OCI-LY7 (cell line): Measurements from ENCODE around the gene SYK. TPM values are rescaled to one million over a fixed set of nuclear protein-coding genes. Genes with fewer than 3 reads are reported as not detected.
A peak's percentile ranks its signal among the peaks of the same experiment; 100 is the strongest.

ENCODE experiments used
- BruUV-seq: library from RNA; stranded (reverse); fragments of 400-500 nt; replicated peaks from 2 replicates; lab custom pipeline; 2021; lab: Mats Ljungman, UMichigan
- CTCF ChIA-PET: fragments of 300-600 bp; sonication (Branson Sonifier 250); formaldehyde crosslinking; loops from one replicate; lab custom pipeline; 2022; ENCODE audit warnings: antibody characterized with exemption; ENCODE audit not compliant: unreplicated experiment; lab: Charles Lee
- POLR2A ChIA-PET: fragments of 300-600 bp; sonication (Branson Sonifier 250); formaldehyde crosslinking; loops from one replicate; lab custom pipeline; 2022; ENCODE audit warnings: antibody characterized with exemption; lab: Charles Lee
- DNase-seq: peaks from one replicate; pipeline ENCODE4 v3.0.0-alpha.2; 2015; ENCODE audit warnings: low spot score
- H2AFZ ChIP-seq: fragments of 200-600 bp; sonication (generic), shearing (Covaris generic); 2 replicates; pipeline ENCODE4 v1.6.1; 2014; ENCODE audit warnings: mild to moderate bottlenecking, antibody characterized with exemption, low read length, moderate library complexity
- H3K27ac ChIP-seq: fragments of 200-600 bp; sonication (generic); 2 replicates; pipeline ENCODE4 v1.5.1; 2014; ENCODE audit warnings: mixed run types, low read depth, mild to moderate bottlenecking, moderate library complexity, low read length, inconsistent platforms; ENCODE audit not compliant: poor library complexity, severe bottlenecking
- H3K36me3 ChIP-seq: fragments of 200-600 bp; sonication (generic); 2 replicates; pipeline ENCODE4 v1.6.1; 2014; ENCODE audit warnings: mild to moderate bottlenecking, antibody characterized with exemption, low read length, moderate library complexity, mixed read lengths; ENCODE audit not compliant: insufficient read depth
- H3K4me1 ChIP-seq: fragments of 200-600 bp; sonication (generic); 2 replicates; pipeline ENCODE4 v1.5.1; 2014; ENCODE audit warnings: mild to moderate bottlenecking, low read length; ENCODE audit not compliant: insufficient read depth, poor library complexity, severe bottlenecking
- H3K4me2 ChIP-seq: fragments of 200-600 bp; sonication (generic); 2 replicates; pipeline ENCODE4 v1.6.1; 2014; ENCODE audit warnings: mild to moderate bottlenecking, low read length
- H3K4me3 ChIP-seq: fragments of 200-600 bp; sonication (generic); 2 replicates; pipeline ENCODE4 v1.5.1; 2014; ENCODE audit warnings: mild to moderate bottlenecking, low read depth, low read length; ENCODE audit not compliant: poor library complexity, severe bottlenecking
- H3K79me2 ChIP-seq: fragments of 200-600 bp; sonication (generic); 2 replicates; pipeline ENCODE4 v1.6.1; 2016; ENCODE audit warnings: low read depth, mild to moderate bottlenecking, low read length, moderate library complexity, mixed read lengths; ENCODE audit not compliant: insufficient read depth
- H3K9me2 ChIP-seq: fragments of 200-600 bp; sonication (generic); 2 replicates; pipeline ENCODE4 v1.6.1; 2016; ENCODE audit warnings: mild to moderate bottlenecking, low read length, mixed read lengths; ENCODE audit not compliant: insufficient read depth
- H3K9me3 ChIP-seq: fragments of 200-600 bp; sonication (generic); 2 replicates; pipeline ENCODE4 v1.6.1; 2014; ENCODE audit warnings: mild to moderate bottlenecking, mixed run types, low read length, mixed read lengths
- H4K20me1 ChIP-seq: fragments of 200-600 bp; sonication (generic); 2 replicates; pipeline ENCODE4 v1.6.1; 2014; ENCODE audit warnings: mild to moderate bottlenecking, antibody characterized with exemption, low read length, moderate library complexity, mixed read lengths; ENCODE audit not compliant: insufficient read depth
- CTCF ChIP-seq: fragments of 200-600 bp; sonication (generic); conservative IDR thresholded peaks from 2 replicates; pipeline ENCODE4 v1.5.1; 2014; ENCODE audit warnings: mild to moderate bottlenecking, antibody characterized with exemption, low read length, moderate library complexity, mixed read lengths
- EZH2phosphoT487 ChIP-seq: fragments of 200-600 bp; sonication (generic); IDR thresholded peaks from 2 replicates; pipeline ENCODE4 v1.6.1; 2018; ENCODE audit warnings: low read depth, borderline replicate concordance, mild to moderate bottlenecking, mixed run types, antibody characterized with exemption, low read length, moderate library complexity, mixed read lengths
- intact Hi-C: fragments of 100-400 bp; cut with micrococcal nuclease; formaldehyde crosslinking; loops from one replicate; pipeline ENCODE4 v1.10.0; 2022; ENCODE audit not compliant: unreplicated experiment
- total RNA-seq, 2 experiments: library from RNA; depleted of rRNA in 1 of 2; stranded (reverse); fragments of >200 nt in 1 of 2; shearing (Covaris generic) in 1 of 2; gene quantifications; 2 replicates each; pipeline ENCODE4 v1.2.3, GENCODE V29; 2014 to 2022

The SYK gene
- total RNA-seq, 2 experiments from 2014 or later, result 112 to 175 TPM

GRCh38 chr9:90929626-90930025 is 128.0 kb downstream of the SYK start:
- Histone ChIP-seq H3K79me2 (no peaks in the 10 kb centered on the region), H3K9me3 (no peaks in the 10 kb centered on the region), H3K36me3 (no peaks in the 10 kb centered on the region), H3K27ac (no peak overlapping the region), H3K4me2 (no peak overlapping the region), H3K4me3 (no peak overlapping the region), H3K9me2 (no peaks in the 10 kb centered on the region), H3K4me1 (peaks cover 29% of the 10 kb centered on the region), H4K20me1 (no peaks in the 10 kb centered on the region), H2AFZ (no peak overlapping the region; the same call in 1 of the 2 replicates)
- intact Hi-C loops, result no loop called here
- ChIA-PET POLR2A (interaction anchor here (0.6 kb wide), 1 partner anchor 126 kb away, joined by 3 read pairs; no protein-coding TSS in a partner anchor), CTCF (no interaction called here)
- no TSS peak for BruUV-seq
- no peak for TF ChIP-seq EZH2phosphoT487
- no peak for TF ChIP-seq CTCF
- no peak for DNase-seq

GRCh38 chr9:90933468-90933867 is 131.8 kb downstream of the SYK start:
- BruUV-seq, result no TSS peak

More at GRCh38 chr9:90933468-90933867, 131.8 kb downstream of the SYK start:
- intact Hi-C loops, result no loop called here
- H3K36me3 ChIP-seq, result no peaks in the 10 kb centered on the region
- ChIA-PET POLR2A (no interaction called here), CTCF (no interaction called here)
- H3K79me2 ChIP-seq, result no peaks in the 10 kb centered on the region
- H3K9me3 ChIP-seq, result no peaks in the 10 kb centered on the region
- no peaks in the 10 kb centered on the region for H4K20me1 ChIP-seq
- TF ChIP-seq CTCF (no peak), EZH2phosphoT487 (no peak)
- peak; percentile 38 for DNase-seq
- peaks cover 26% of the 10 kb centered on the region for H3K4me1 ChIP-seq
- no peak overlapping the region for H3K4me3 ChIP-seq
- no peak overlapping the region for H3K27ac ChIP-seq
- no peaks in the 10 kb centered on the region for H3K9me2 ChIP-seq
- peak overlapping the region; percentile 18; the same call in 1 of the 2 replicates for H3K4me2 ChIP-seq
- H2AFZ ChIP-seq, result no peak overlapping the region
